ENCODE data around the gene CMSS1. TPM values are rescaled to one million over a fixed set of nuclear protein-coding genes. Genes with fewer than 3 reads are reported as not detected.
"Not testable (repeated sequence)": the region's sequence is repeated elsewhere in the genome, so short reads cannot be mapped to it uniquely, and the experiment has no call there.

Gene CMSS1
- polyA plus RNA-seq, 4 donors: 31.3 to 48.7 (median 42.2) TPM

DNA sequence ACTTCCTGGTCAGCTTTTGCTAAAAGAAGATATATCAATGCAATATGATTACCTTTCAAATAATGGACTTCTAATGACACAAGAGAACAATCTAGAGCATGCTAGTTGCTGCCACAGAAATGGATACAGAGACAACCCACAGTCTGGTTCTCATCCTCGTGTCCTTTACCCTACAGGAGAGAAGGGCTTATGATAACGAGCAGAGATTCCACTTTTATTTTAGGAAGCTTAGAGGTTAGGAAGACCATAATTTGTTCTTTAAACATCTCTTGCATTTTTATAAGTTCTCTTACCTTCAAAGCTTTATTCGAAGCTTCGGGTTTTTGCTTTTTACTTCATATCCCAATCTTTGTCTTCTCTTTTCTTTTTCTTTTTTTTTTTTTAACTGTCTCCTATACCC lies 257.5 kb downstream of the CMSS1 start:
- DNase-seq (ENCODE audit: low read depth in 4 of 4, low spot score in 3 of 4): no peak

DNA sequence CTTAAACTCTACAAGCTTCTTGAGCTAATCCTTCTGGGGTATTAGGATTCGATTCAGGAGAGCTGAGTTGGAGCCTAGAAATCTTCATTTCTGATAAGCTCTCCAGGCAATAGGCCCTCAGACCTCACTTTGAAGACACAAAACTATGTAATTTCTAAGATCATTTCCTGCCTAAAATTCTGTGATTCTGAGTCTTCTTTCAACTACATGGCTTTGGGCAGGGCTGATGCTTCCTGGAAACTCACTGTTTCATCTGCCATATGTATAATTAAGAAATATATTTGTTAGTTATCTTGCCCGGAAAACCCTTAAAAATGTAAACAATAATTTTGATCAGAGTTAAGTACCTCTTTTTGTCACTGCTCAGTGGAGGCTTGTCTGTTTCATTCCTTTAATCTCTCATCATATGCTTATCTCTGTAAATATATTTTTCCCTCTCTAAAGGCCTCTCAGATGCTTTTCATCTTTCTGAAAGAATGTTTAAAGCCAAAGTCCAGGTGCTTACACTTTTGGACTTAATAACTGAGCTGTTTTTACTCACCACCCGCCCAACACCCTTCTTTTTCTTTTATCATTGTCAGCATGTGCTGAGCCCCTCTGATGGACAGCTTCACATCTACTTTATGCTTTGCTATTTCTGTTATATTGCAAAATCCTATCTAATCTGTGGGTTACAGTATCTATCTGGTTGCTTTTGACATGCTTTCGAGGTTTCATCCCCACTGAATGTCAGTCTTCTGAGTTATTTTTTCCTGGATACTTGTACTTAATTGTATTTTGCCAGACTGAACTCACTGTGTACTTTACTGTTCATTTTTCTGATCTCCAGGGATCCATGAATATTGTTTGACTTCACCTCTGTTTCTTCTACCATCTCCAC lies 258.4 kb downstream of the CMSS1 start:
- DNase-seq (ENCODE audit: low read depth in 4 of 4, low spot score in 3 of 4): no peak

DNA sequence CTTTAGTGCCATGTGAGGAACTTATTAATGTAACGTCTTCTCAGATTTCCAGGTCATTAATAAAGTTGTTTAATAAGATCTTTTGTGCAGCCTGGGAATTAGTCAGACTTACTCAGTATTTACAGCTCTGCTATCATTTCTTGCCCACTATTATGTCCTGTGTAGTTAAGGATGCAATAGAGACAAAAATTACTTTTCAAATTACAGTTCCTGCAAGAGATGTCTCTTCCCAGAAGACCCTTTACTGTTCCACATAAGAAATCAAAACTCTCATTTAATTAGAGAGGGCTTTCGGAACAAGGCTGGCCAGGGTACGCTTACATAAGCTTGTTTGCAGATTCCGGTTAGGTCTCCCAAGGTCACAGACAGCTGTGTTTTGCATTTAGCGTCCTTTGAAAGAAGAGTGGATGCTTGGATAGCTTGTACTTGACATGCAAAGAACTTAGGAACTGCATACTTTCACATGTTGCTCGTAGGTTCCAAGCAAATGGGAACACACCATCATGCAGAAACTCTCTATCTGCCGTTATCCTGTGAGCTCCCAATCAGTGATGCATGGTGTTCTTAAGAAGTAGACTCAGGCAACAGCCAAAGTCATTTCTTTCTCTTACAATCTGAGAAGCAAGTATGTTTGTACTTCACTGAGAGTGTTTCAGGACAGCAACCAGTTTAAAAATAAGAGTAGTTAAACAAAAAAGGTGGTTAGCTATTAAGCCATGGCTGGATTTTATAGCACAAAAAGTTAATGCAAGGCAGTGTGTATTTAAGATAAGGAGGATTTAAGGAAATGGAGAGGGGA lies 259.3 kb downstream of the CMSS1 start:
- DNase-seq (ENCODE audit: low read depth in 4 of 4, low spot score in 3 of 4): no peak

DNA sequence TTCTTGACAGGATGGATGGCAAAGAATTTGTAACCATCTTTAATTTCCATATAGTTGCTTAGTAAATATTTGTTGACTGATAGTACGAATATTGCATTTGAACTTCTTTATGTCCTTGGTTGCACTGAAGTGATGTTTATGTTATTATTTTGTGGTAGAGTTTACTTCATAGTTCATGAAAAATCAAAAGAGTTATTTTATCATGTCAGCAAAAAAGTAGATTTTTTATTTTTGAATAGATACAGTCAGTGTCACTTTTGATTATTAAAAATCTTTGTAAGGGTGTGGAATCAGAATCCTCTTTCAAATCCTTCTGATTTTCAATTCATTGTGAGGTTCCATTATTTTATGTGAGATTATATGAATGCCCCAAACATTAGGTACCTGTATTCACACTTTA lies 261.7 kb downstream of the CMSS1 start:
- DNase-seq (ENCODE audit: low read depth in 4 of 4, low spot score in 3 of 4): no peak

DNA sequence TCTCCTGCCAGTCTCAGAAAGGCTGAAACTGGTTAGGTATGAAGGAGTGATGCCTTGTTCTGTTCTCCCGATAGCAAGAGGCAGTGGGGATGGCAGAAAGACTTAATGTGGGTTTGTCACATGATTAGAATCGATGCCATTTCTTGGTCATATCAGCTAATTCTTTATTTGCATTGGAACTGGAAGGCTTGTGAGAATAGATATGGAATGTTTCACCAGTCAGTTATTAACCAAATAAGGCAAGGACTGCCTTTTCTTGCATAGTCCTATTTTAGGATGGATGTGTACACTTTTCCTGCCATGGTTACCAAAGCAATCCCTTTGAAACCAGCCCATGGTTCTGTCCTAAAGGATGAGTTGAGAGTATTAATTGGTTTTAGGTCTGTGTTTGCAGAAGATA lies 262.9 kb downstream of the CMSS1 start:
- DNase-seq (ENCODE audit: low read depth in 4 of 4, low spot score in 3 of 4): no peak

DNA sequence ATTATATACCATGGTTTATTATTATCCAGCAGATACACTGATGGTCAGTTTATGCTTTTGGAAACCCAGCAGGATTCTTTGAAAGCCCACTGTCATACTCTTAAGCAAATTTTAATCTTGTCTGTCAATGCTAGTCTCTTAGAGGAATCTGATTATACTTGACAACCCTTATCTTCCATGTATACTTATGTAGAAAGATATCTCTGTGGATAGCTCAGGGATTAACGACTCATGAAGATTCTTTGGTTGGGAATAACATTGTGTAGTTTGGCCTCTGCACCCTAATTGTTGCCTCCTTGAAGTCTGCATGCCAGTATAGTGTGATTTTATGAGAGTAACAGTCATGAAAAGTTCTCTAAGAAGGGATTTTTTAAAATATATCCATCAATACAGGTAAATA lies 263.6 kb downstream of the CMSS1 start:
- no peak for DNase-seq (ENCODE audit: low read depth in 4 of 4, low spot score in 3 of 4)

DNA sequence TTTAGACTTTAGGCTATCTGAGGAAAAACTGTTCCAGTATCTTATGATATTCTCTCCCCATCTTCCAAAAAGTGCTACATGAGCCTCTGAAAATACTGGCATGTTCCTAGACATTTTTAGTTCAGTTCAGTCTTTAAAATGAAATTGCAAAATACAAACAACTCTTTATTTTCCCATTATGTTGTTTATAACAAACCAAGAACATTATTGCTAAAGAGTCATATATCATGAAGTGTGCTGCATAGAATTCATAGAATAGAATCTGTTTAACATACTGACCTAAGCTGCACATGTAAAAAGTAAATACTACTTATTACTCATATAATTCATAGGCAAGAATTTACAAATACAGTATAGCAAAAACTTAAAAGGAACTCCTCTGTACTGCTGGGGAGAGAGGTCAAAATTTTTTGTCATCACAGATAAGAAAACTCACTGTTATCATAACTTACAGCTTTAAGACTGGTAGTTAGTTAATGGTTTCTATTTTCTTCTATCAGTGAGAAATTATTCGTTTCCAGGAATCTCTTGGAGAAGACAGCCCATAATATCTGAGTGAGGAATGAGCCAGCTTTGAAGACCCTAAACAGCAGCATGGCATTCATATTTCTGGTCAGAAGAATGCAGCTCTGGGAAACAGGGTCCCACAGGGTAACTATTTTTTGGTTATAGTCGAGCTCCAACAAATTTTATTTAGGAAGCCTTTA lies 264.5 kb downstream of the CMSS1 start:
- DNase-seq (ENCODE audit: low read depth in 4 of 4, low spot score in 3 of 4): no peak

DNA sequence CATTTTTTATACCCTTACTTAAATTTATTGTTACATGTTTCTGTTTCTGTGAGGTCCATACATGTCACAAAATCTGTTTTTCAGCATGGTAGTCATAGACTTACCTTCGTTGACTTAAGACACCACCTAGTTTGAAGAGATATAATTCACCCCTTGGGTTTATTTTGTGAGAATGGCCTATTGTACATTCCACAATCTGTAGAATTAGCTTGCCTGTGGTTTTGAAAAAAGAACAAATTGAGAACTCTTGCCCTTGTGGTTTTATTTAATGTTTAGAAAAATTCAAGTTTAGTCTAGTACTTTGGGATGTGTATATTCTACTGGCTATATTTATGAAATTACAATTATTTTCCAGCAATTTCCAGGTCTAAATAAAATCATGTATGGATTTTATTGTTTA lies 265.1 kb downstream of the CMSS1 start:
- DNase-seq (ENCODE audit: low read depth in 4 of 4, low spot score in 3 of 4): no peak

DNA sequence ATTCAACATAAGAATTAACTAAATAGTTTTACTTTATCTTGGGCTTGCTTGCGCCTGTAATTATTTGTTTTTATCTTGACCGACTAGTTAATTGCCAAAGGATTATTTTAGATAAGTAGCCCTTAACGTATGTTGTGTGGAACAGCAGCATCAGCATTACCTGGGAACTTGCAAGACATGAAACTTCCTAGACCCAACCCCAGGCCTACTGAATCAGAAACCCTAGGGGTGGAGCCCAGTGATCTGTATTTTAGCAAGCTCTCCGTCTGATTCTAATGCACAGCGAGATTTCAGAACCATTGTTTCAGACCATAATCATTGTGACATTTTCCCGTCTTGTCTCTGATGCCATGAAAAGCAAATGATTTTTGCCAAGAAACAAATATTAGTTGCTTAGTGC lies 265.5 kb downstream of the CMSS1 start:
- DNase-seq (ENCODE audit: low read depth in 4 of 4, low spot score in 3 of 4): no peak

DNA sequence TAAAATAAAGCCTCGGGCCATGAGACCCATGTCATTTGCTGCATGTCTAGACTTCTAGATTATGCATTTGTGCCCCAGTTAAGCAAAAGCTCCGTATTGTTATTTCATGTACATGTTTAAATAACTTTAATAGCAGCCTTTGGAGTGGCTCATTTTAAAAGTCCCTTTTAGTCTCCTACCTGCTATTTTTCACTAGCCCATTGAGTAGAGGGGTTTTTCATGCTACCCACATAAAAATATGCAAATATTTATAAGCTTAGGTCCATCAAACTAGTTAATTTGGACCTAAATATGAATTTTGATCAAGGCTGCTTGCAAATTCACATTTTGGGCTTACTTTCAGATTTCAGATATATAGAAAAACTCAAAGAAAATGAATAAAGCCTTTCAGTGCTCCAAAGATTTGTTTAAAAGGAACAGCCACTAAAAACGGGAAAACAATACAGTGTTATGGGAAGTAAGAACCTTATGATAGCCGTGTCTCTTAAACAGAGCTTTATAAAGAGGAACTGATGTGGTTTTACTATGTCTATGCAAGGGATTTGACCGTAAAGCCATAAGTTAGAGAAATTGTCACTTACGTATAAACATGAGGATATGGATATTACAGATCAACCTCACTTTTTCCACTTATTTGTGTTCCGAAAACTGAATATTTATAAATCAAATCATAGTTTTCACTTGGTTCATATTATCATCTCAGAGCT lies 266.6 kb downstream of the CMSS1 start:
- DNase-seq (ENCODE audit: low read depth in 4 of 4, low spot score in 3 of 4): no peak

DNA sequence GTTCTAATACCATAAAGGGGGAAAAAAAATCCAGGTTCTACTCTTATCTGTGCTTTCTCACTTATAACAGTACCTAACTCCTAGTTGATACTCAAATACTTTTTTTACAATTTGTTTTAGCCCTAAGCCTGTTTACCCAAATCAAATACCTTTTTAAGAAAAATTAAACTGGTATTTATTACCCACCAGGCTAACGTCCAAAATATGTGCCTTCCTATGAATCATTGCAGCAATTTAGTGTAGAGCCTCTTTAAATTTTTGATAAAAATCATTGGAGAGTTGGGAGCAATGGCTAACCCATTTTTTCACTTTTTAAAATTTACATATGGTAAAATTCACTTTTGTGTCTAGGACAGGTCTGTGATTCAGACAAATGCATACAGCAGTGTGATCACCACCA lies 268.7 kb downstream of the CMSS1 start:
- DNase-seq (ENCODE audit: low read depth in 4 of 4, low spot score in 3 of 4): no peak

DNA sequence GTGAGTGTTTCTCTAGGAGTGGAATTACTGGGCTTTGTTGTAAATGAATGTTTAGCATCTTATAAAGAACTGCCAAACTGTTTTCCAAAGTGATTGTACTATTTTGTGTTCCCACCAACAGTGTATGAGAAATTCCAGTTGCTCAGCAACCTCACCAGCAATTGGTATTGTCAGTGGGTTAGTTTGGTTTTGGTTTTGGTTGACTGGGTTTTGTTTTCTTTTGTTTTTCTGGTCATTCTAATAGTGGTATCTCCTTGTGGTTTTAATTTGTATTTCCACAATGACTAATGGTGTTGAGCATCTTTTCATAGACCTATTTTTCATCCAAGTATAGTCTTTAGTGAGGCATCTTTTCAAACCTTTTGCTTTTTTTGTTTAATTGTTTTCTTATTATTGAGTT lies 269.5 kb downstream of the CMSS1 start:
- no peak for DNase-seq (ENCODE audit: low read depth in 4 of 4, low spot score in 3 of 4)

DNA sequence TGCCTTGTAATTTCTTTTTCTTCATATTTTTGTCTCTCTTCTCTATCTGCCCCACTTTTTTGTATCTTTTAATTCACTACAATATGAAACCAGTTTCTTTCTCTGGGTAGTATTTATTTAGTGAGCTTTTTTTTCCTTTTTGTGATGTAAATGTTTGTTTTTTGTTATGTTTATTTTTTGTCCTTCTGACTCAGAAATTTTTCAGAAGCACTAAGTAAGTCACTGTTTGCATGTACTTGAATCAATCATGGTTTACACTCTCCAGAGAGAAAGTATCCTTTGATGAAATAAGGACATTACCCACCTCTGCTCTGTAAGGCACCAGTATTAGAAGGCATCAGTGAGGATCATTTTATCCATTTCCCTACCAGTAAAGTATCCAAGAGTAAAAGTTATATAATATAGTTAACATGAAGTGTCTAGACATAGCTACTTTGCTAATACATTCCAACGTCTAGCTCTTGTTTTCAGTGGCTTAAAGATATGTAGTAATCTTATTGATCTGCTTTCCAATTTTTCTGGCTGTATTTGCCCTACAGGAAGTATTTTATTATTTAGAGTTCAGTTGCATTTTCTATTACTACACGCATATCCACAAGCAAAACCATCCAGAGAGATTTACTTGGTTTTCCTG lies 271.2 kb downstream of the CMSS1 start:
- DNase-seq (ENCODE audit: low read depth in 4 of 4, low spot score in 3 of 4): no peak

DNA sequence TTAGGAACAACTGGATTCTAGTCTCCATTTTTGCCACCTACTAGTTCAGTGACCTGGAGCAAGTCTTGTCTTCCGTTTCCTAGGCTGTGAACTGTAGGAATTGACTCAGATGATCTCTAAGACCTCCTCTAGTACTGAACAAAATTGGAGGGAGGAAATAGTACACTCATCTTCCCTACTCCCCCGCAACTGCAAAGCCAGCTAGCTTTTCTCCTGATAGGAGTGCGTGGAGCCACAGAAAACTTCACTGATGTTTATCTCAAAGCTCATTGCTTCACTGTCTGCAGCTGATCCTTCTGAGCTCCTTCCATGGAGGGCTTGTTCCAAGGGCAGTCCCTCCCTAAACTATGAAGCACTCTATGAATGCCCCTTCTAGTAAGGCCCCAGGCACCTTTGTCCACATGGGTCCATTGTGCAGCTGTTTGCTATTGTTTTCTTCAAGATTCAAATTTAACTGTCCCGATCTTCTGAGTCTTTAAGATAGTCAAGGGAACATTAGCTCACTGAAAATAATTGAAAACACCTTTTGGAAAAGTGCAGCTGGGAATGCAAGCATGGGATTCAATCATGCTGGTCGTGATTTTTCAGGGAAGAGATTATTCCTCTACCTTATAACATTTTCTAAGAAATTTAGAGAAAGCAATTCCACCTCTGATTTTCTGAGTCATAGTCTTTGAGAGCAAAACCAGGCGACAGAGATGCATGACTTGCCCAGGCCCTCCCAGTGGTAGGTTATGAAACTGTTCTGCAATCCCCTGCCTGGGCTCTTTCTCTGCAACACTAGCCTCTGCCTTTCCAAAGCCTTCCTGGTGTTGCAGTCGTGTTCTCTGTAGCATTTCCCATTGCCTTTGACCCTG lies 272.4 kb downstream of the CMSS1 start:
- no peak for DNase-seq (ENCODE audit: low read depth in 4 of 4, low spot score in 3 of 4)

DNA sequence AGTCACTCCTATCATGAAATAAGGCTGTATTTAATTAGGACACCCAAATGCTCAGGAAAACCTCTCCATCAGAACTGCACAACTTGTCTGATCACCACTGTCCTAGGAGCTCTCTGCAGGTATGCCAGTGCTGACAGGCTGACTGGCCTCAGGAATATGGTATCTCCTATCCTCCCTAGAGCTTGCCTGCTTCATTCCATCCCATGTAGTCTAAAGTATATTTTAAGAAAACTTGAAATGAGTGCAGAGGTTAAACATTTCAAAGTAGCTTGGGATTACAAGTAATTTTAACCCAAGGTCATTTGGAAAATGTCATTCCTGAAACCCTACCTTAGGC lies 273.0 kb downstream of the CMSS1 start:
- no peak for DNase-seq (ENCODE audit: low read depth in 4 of 4, low spot score in 3 of 4)

DNA sequence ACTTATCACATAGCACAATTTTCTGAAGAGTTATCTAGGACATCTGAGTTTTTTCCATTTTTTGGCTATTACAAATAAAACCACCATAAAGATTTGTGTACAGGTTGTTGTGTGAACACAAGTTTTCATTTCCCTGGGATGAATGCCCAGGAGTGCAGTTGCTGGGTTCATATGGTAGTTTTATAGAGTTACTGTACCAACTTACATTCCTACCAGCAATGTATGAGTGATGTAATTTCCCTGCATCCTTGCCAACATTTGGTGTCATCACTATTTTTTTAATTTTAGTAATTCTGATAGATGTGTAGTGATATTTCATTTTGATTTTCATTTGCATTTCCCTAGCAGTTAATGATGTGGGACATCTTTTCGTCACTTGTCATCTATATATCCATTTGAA lies 276.2 kb downstream of the CMSS1 start:
- DNase-seq (ENCODE audit: low read depth in 4 of 4, low spot score in 3 of 4): no peak

DNA sequence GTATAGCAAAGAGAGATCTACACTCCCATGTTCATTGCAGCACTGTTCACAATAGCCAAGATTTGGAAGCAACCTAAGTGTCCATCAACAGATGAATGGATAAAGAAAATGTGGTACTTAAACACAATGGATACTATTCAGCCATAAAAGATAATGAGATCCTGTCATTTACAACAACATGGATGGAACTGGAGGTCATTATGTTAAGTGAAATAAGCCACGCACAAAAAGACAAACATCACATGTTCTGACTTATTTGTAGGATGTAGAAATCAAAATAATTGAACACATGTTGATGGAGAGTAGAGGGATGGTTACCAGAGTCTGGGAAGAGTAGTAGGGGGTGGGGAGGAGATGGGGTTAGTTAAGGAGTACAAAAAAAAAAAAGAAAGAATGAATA lies 278.6 kb downstream of the CMSS1 start:
- DNase-seq (ENCODE audit: low read depth in 4 of 4, low spot score in 3 of 4): not testable (repeated sequence)

DNA sequence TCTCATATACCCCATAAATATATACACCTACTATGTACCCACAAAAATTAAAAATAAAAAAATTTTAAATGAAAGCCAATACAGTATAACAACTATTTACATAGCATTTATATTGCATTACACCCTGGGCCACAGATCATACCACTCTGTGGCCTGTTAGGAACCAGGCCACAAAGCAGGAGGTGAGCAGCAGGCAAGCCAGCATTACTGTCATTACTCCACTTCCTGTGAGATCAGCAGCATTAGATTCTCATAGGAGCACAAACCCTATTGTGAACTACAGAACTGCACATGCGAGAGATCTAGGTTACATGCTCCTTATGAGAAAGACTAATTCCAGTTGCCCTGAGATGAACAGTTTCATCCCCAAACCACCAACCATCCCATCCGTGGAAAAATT lies 279.2 kb downstream of the CMSS1 start:
- no peak for DNase-seq (ENCODE audit: low read depth in 4 of 4, low spot score in 3 of 4)

All from left renal pelvis (tissue), 4 donors.